Transverse colon (tissue), 4 donors: Measurements from ENCODE around the gene CCNA2. TPM values are rescaled to one million over a fixed set of nuclear protein-coding genes. Genes with fewer than 3 reads are reported as not detected.

Experiments
- DNase-seq: peaks from one replicate; pipeline ENCODE4 v3.0.0-alpha.2; 2019
- H3K27ac ChIP-seq, 4 donors: fragments of 200-600 bp; sonication (generic); 2 replicates each; pipeline ENCODE4 v1.5.1; 2016 to 2018; ENCODE audit warnings: inconsistent platforms in 4 of 4
- H3K27me3 ChIP-seq: fragments of 200-600 bp; sonication (generic); 2 replicates; pipeline ENCODE4 v1.5.1; 2017; ENCODE audit warnings: inconsistent platforms
- H3K36me3 ChIP-seq, 4 donors: fragments of 200-600 bp; sonication (generic); 2 replicates each; pipeline ENCODE4 v1.5.1; 2017 to 2019; ENCODE audit warnings: inconsistent platforms in 4 of 4
- H3K4me1 ChIP-seq, 4 donors: fragments of 200-600 bp; sonication (generic); 2 replicates each; pipeline ENCODE4 v1.5.1; 2017 to 2020; ENCODE audit warnings: inconsistent platforms in 4 of 4
- H3K4me3 ChIP-seq, 4 donors: fragments of 200-600 bp; sonication (generic); 1 replicate in 1 of 4; 2 replicates in 3 of 4; pipeline versions ENCODE4 v1.5.1 to v1.6.1; 2017 to 2019; ENCODE audit warnings: inconsistent platforms in 4 of 4
- H3K9me3 ChIP-seq, 2 donors: fragments of 200-600 bp; sonication (generic); 2 replicates each; pipeline ENCODE4 v1.5.1; 2017 to 2019; ENCODE audit warnings: inconsistent platforms in 2 of 2
- CTCF ChIP-seq, 5 experiments: fragments of 200-600 bp in 3 of 5; fragments of 450-650 bp in 2 of 5; sonication (generic) in 3 of 5; IDR thresholded peaks; 1 replicate in 2 of 5; 2 replicates in 3 of 5; pipeline ENCODE4 v1.5.1; 2016 to 2017; ENCODE audit warnings: antibody characterized with exemption in 5 of 5, inconsistent platforms in 3 of 5, mild to moderate bottlenecking in 2 of 5, moderate library complexity in 1 of 5
- EP300 ChIP-seq: sonication (generic); formaldehyde crosslinking; IDR thresholded peaks from one replicate; pipeline ENCODE4 v1.6.1; 2017; ENCODE audit warnings: antibody characterized with exemption, low read depth
- POLR2A ChIP-seq: fragments of 450-650 bp; IDR thresholded peaks from one replicate; pipeline ENCODE4 v1.6.1; 2016; ENCODE audit warnings: antibody characterized with exemption, mild to moderate bottlenecking, moderate library complexity
- POLR2AphosphoS5 ChIP-seq, 3 donors: sonication (generic); formaldehyde crosslinking; IDR thresholded peaks; one replicate each; pipeline ENCODE4 v1.6.1; 2016; ENCODE audit warnings: antibody characterized with exemption in 3 of 3
- WGBS, 2 donors: methylation state at CpG; one replicate each; pipeline ENCODE4 v1.1.5; 2018; ENCODE audit warnings: low coverage in 1 of 2; 5-methylcytosine and 5-hydroxymethylcytosine counted together
- in situ Hi-C, 4 donors: fragments of 200-750 bp; cut with MboI; loops; one replicate each; pipeline versions ENCODE4 v1.15.0 to v1.15.1; 2017; ENCODE audit warnings: low sequenced_read_pairs in 3 of 4, low pct_ligation_motif_present in 1 of 4, low pct_unique_long_range_greater_than_20kb in 1 of 4
- intact Hi-C: fragments of 100-400 bp; cut with DNase I; formaldehyde crosslinking; loops from one replicate; pipeline ENCODE4 v1.15.1; 2023; ENCODE audit warnings: low total_unique reads
- total RNA-seq, 4 donors: library from RNA; depleted of rRNA; stranded (reverse); fragments of >200 nt; gene quantifications; one replicate each; pipeline ENCODE4 v1.1.0, GENCODE V29; 2016

CCNA2 gene
- 10 to 100 TPM in 1 of 4 donors, 1 to 10 TPM in 2, not detected in 1; 2.4 to 16.9 (median 3.3) TPM for total RNA-seq

GRCh38 chr4:121823505-121824170 lies at the start of gene CCNA2:
CCNA2 (minus strand) TSS chr4:121823883; CDS start chr4:121823628, 255 bp downstream.
- no peaks in the 10 kb centered on the region for H3K9me3 ChIP-seq
- intact Hi-C loops: no loop called here

GRCh38 chr4:121869841-121870822 lies 46.4 kb upstream of the CCNA2 start, which contains the start of gene BBS7:
BBS7 (minus strand) TSS chr4:121870474; CDS start chr4:121870313, 161 bp downstream.
- Histone ChIP-seq H3K27me3 (no peaks in the 10 kb centered on the region), H3K9me3 (no peaks in the 10 kb centered on the region), H3K27ac (peak within 1 kb of the TSS; percentile 92 to 95 (median 93)), H3K36me3 (peaks cover 0 to 6% (median 0%) of the 10 kb centered on the region in 4 donors), H3K4me1 (peaks cover 0 to 11% (median 9%) of the 10 kb centered on the region in 4 donors), H3K4me3 (peak within 1 kb of the TSS; percentile 70 to 85 (median 77))
- TF ChIP-seq POLR2AphosphoS5 (IDR thresholded peaks at IDR 0.05) (peak; percentile 87 to 90 (median 90)), POLR2A (peak; percentile 76), CTCF (IDR thresholded peaks at IDR 0.05) (no peak), EP300 (no peak)
- DNase-seq: peak; percentile 99
- intact Hi-C loops: loop anchor here (5.0 kb wide), 1 partner anchor 43 kb away; no protein-coding TSS in a partner anchor
- WGBS, 2 donors: 0 to 7% methylated on average over 2 to 40 of the region's 58 CpGs
- in situ Hi-C loops: no loop called here

More at GRCh38 chr4:121823505-121824170, at the start of gene CCNA2:
- WGBS, 2 donors: 0% methylated on average over 36 of the region's 63 CpGs; no CpG with 5 or more reads in 1 of the 2 donors
- in situ Hi-C loops: no loop called here
- TF ChIP-seq POLR2A (peak; percentile 53), CTCF (IDR thresholded peaks at IDR 0.05) (no peak), EP300 (no peak), POLR2AphosphoS5 (IDR thresholded peaks at IDR 0.05) (peak; percentile 47 to 77 (median 72))
- H3K27ac ChIP-seq: peak within 1 kb of the TSS; percentile 81 to 85 (median 82)
- peak within 1 kb of the TSS; percentile 39 to 82 (median 69) for H3K4me3 ChIP-seq
- peaks cover 4 to 21% (median 7%) of the 10 kb centered on the region in 4 donors for H3K4me1 ChIP-seq
- no peaks in the 10 kb centered on the region for H3K27me3 ChIP-seq
- H3K36me3 ChIP-seq: no peaks in the 10 kb centered on the region
- DNase-seq: peak; percentile 97

- H3K36me3 ChIP-seq: peaks cover 0 to 6% (median 0%) of the 10 kb centered on the region in 4 donors
- 89% methylated on average over 7 of the region's 7 CpGs; no CpG with 5 or more reads in 1 of the 2 donors for WGBS, 2 donors
- no peak for DNase-seq
- in situ Hi-C loops: no loop called here
- no peak for TF ChIP-seq CTCF (IDR thresholded peaks at IDR 0.05)
- no peak for TF ChIP-seq POLR2A
- no peak for TF ChIP-seq EP300
- no peak for TF ChIP-seq POLR2AphosphoS5 (IDR thresholded peaks at IDR 0.05)
- no peaks in the 10 kb centered on the region for H3K4me1 ChIP-seq
- no peak overlapping the region for H3K27ac ChIP-seq
- H3K9me3 ChIP-seq: no peaks in the 10 kb centered on the region
- intact Hi-C loops: no loop called here
- no peak overlapping the region for H3K4me3 ChIP-seq
- no peaks in the 10 kb centered on the region for H3K27me3 ChIP-seq
Observed at GRCh38 chr4:121863799-121864198, 40.1 kb upstream of the CCNA2 start.
